Peyer's patch (tissue), 4 donors: ENCODE measurements around the gene RAP1A.

ENCODE experiments used
- POLR2A ChIP-seq, 2 donors: fragments of 450-650 bp; IDR thresholded peaks; one replicate each; pipeline ENCODE4 v1.5.1; 2017; ENCODE audit warnings: antibody characterized with exemption in 2 of 2, mild to moderate bottlenecking in 2 of 2, moderate library complexity in 2 of 2
- TF ChIP-seq, protein P1 (sequence below), 6 experiments: fragments of 450-650 bp in 4 of 6; fragments of 200-600 bp in 2 of 6; sonication (generic) in 1 of 6; IDR thresholded peaks; one replicate each; pipeline ENCODE4 v1.5.1; 2017 to 2019; ENCODE audit warnings: antibody characterized with exemption in 6 of 6, mild to moderate bottlenecking in 3 of 6, moderate library complexity in 1 of 6

DNA sequence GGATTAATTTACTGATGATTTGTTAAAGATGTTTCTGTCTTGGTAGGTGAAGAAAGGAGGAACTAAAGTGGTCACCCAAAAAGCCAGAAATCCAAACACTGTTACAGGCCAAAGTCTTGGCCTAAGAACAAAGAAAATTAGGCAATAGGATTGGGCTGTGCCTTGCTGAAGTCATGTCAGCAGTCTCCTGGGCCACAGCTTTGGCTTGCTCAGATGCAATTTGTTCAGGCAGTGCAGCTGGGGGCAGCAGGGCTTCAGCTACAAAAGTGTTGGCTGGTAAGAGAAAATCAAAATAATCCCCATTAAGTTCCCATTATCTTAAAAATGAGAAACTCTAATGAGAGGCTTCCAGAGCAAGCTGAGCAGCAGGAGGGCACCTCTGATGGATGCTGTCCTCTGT is 14.0 kb upstream of the RAP1A start:
- TF ChIP-seq, protein P1, sequence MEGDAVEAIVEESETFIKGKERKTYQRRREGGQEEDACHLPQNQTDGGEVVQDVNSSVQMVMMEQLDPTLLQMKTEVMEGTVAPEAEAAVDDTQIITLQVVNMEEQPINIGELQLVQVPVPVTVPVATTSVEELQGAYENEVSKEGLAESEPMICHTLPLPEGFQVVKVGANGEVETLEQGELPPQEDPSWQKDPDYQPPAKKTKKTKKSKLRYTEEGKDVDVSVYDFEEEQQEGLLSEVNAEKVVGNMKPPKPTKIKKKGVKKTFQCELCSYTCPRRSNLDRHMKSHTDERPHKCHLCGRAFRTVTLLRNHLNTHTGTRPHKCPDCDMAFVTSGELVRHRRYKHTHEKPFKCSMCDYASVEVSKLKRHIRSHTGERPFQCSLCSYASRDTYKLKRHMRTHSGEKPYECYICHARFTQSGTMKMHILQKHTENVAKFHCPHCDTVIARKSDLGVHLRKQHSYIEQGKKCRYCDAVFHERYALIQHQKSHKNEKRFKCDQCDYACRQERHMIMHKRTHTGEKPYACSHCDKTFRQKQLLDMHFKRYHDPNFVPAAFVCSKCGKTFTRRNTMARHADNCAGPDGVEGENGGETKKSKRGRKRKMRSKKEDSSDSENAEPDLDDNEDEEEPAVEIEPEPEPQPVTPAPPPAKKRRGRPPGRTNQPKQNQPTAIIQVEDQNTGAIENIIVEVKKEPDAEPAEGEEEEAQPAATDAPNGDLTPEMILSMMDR (IDR thresholded peaks at IDR 0.05), result no peak
- no peak for TF ChIP-seq POLR2A (IDR thresholded peaks at IDR 0.05)
